Prostate gland (tissue), 2 donors: ENCODE measurements around the gene SPRR1A.

Experiments
- POLR2A ChIP-seq: fragments of 450-650 bp; IDR thresholded peaks from one replicate; pipeline ENCODE4 v1.6.1; 2016; ENCODE audit warnings: antibody characterized with exemption, mild to moderate bottlenecking
- TF ChIP-seq, protein P1 (sequence below), 4 experiments: fragments of 200-600 bp in 2 of 4; fragments of 450-650 bp in 2 of 4; sonication (generic) in 2 of 4; IDR thresholded peaks; 1 replicate in 3 of 4; 2 replicates in 1 of 4; pipeline ENCODE4 v1.5.1; 2016 to 2019; ENCODE audit warnings: antibody characterized with exemption in 4 of 4, mild to moderate bottlenecking in 2 of 4, moderate library complexity in 2 of 4

DNA sequence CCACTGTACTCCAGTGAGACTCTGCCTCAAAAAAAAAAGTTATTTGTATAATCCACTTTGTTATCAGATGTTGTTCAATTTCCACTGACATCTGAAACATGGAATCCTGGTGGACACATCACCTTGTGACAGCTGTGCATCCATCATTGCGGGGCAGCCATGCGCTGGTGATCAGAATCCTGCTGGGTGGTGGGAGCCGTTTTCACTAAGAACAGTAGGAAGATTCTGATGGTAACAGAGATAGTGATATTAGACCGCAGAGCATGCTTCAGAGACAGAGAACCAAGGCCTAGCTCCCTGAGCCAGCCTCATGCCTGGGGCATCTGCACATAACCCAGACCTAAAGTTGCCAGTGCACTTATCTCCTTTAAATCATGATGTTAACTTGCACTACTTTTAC is 14.6 kb downstream of the SPRR1A start:
- TF ChIP-seq, protein P1, sequence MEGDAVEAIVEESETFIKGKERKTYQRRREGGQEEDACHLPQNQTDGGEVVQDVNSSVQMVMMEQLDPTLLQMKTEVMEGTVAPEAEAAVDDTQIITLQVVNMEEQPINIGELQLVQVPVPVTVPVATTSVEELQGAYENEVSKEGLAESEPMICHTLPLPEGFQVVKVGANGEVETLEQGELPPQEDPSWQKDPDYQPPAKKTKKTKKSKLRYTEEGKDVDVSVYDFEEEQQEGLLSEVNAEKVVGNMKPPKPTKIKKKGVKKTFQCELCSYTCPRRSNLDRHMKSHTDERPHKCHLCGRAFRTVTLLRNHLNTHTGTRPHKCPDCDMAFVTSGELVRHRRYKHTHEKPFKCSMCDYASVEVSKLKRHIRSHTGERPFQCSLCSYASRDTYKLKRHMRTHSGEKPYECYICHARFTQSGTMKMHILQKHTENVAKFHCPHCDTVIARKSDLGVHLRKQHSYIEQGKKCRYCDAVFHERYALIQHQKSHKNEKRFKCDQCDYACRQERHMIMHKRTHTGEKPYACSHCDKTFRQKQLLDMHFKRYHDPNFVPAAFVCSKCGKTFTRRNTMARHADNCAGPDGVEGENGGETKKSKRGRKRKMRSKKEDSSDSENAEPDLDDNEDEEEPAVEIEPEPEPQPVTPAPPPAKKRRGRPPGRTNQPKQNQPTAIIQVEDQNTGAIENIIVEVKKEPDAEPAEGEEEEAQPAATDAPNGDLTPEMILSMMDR (IDR thresholded peaks at IDR 0.05): no peak
- TF ChIP-seq POLR2A: no peak
